ENCODE data around the gene RILPL2.
"Not testable (repeated sequence)": the region's sequence is repeated elsewhere in the genome, so short reads cannot be mapped to it uniquely, and the experiment has no call there.

The RILPL2 gene

DNA sequence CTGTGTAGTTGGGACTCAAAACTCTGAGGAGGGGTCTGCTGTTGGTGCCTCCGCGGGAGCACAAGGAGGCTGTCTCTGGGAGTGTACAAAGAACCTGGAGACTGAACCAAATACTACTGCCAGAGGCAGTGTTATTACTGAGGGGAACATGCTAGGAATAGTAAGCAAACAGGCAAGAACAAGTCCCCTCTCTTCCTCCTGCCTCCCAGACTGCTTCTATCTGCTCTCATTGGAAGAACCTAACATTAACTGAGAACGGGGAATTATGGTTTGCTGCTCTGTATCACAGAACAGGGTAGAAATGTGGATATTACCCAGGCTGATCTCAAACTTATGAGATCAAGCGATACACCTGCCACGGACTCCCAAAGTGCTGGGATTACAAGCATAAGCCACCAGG is 57.1 kb downstream of the RILPL2 start:
- DNase-seq = no peak

DNA sequence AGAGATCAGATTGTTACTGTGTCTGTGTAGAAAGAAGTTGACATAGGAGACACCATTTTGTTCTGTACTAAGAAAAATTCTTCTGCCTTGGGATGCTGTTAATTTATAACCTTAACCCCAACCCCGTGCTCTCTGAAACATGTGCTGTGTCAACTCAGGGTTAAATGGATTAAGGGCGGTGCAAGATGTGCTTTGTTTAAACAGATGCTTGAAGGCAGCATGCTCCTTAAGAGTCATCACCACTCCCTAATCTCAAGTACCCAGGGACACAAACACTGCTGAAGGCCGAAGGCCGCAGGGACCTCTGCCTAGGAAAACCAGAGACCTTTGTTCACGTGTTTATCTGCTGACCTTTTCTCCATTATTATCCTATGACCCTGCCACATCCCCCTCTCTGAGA is 64.1 kb downstream of the RILPL2 start:
- not testable (repeated sequence) for DNase-seq

DNA sequence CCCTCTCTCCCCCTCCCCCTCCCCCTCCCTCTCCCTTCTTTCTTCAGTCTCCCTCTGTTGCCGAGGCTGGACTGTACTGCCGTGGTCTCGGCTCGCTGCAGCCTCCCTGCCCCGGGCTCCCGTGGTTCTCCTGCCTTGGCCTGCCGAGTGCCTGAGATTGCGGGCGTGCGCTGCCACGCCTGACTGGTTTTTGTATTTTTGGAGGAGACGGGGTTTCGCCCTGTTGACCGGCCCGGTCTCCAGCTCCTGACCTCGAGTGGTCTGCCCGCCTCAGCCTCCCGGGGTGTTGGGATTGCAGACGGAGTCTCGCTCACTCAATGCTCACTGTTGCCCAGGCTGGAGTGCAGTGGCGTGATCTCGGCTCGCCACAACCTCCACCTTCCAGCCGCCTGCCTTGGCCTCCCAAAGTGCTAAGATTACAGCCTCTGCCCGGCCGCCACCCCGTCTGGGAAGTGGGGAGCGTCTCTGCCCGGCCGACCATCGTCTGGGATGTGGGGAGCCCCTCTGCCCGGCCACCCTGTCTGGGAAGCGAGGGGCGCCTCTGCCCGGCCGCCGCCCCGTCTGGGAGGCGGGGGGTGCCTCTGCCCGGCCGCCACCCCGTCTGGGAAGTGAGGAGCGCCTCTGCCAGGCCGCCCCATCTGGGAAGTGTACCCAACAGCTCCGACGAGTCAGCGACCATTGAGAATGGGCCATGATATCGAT is 64.7 kb downstream of the RILPL2 start:
- not testable (repeated sequence) for DNase-seq

DNA sequence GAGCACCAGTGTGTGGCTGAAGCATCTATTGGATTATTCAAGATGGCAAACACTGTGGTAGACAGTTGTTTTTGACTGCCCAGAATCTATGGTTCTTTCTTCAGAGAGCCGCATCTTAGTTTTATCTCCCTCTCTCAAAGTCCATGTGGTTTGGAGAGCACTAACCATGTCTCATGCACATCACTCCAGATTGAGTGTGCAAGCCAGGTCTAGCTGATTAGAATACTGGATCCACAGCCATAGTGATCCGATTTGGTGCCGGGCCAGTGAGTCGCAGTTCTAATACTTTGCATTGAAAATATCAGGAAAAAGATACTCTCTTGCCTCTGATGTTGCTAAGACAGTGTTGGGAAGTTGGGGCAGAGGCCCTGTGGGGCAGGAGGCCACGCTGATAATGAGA is 67.3 kb downstream of the RILPL2 start:
- DNase-seq = no peak

DNA sequence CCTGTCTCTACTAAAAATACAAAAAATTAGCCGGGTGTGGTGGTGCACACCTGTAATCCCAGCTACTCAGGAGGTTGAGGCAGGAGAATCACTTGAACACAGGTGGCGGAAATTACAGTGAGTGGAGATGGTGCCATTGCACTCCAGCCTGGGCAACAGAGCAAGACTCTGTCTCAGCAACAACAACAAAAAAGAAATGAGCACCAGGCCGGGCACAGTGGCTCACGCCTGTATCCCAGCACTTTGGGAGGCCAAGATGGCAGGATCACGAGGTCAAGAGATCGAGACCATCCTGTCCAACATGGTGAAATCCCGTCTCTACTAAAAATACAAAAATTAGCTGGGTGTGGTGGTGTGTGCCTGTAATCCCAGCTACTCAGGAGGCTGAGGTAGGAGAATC is 68.1 kb downstream of the RILPL2 start:
- DNase-seq = not testable (repeated sequence)

DNA sequence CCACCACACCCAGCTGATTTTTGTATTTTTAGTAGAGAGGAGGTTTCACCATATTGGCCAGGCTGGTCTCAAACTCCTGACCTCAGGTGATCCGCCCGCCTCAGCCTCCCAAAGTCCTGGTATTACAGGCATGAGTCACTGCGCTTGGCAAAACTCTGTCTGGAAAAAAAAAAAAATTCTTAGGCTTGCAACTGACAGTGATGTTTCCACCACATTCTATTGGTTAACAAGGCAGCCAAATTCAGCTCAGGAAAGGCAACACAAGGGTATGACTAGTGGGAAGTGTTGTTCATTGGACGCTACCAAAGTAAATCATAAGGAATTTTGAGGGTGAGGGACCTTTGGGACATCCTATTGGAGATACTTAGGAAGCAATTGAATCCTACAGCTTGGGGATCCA is 69.0 kb downstream of the RILPL2 start:
- no peak for DNase-seq

Measured in stimulated activated CD8-positive, alpha-beta memory T cell treated with anti-CD3 and anti-CD28 coated beads, Interleukin-4, amount 100 ng/mL, for 48 hours (primary cell).